H1 (cell line): ENCODE results near the gene ITGA4. TPM values are rescaled to one million over a fixed set of nuclear protein-coding genes. Genes with fewer than 3 reads are reported as not detected.

Experiments
- CTCF ChIA-PET: fragments of 300-600 bp; sonication (Branson Sonifier 250); formaldehyde crosslinking; loops from one replicate; lab custom pipeline; 2021; ENCODE audit not compliant: partially characterized antibody; lab: Charles Lee
- POLR2A ChIA-PET: fragments of 300-600 bp; sonication (Branson Sonifier 250); formaldehyde crosslinking; loops from one replicate; lab custom pipeline; 2021; ENCODE audit warnings: inconsistent platforms; ENCODE audit not compliant: partially characterized antibody; lab: Charles Lee
- DNase-seq, 2 experiments: peaks; one replicate each; pipeline versions ENCODE4 v3.0.0 to v3.0.0-alpha.2; 2010 to 2022; ENCODE audit warnings: low spot score in 2 of 2, low read depth in 1 of 2, mixed read lengths in 1 of 2
- FAIRE-seq: peaks from 2 replicates; lab custom pipeline; 2011; peaks lifted over from hg19 to GRCh38; lab: Jason Lieb, UNC
- H2AFZ ChIP-seq: 2 replicates; pipeline ENCODE4 v1.8.1; 2012; ENCODE audit warnings: low read length, inconsistent platforms
- H2AK5ac ChIP-seq: 2 replicates; pipeline ENCODE4 v1.6.1; 2013; ENCODE audit warnings: low read depth, low read length
- H2BK120ac ChIP-seq: replicated peaks from 2 replicates; pipeline ENCODE3; 2013; ENCODE audit warnings: low read depth, low read length, inconsistent platforms
- H2BK12ac ChIP-seq: 2 replicates; pipeline ENCODE4 v1.6.1; 2013; ENCODE audit warnings: low read depth, low read length
- H2BK15ac ChIP-seq: 2 replicates; pipeline ENCODE4 v1.6.1; 2013; ENCODE audit warnings: low read length
- H2BK20ac ChIP-seq: 2 replicates; pipeline ENCODE4 v1.6.1; 2013; ENCODE audit warnings: low read length
- H2BK5ac ChIP-seq: 2 replicates; pipeline ENCODE4 v1.6.1; 2013; ENCODE audit warnings: low read depth, low read length
- H3K14ac ChIP-seq: 2 replicates; pipeline ENCODE4 v1.6.1; 2013; ENCODE audit warnings: inconsistent platforms; ENCODE audit not compliant: insufficient read length
- H3K18ac ChIP-seq: 2 replicates; pipeline ENCODE4 v1.6.1; 2013; ENCODE audit warnings: low read length; ENCODE audit errors: extremely low read depth
- H3K23ac ChIP-seq: 2 replicates; pipeline ENCODE4 v1.6.1; 2013; ENCODE audit warnings: inconsistent platforms; ENCODE audit not compliant: insufficient read length
- H3K23me2 ChIP-seq: 2 replicates; pipeline ENCODE4 v1.6.1; 2013; ENCODE audit warnings: low read depth, low read length
- H3K27ac ChIP-seq: 2 replicates; pipeline ENCODE4 v1.6.1; 2011; ENCODE audit warnings: low read depth, low read length, inconsistent platforms
- H3K27me3 ChIP-seq, 4 experiments: replicated peaks in 1 of 4; 1 replicate in 1 of 4; 2 replicates in 3 of 4; pipeline versions ENCODE4 v1.6.1 to v1.8.1; 2011 to 2013; ENCODE audit warnings: low read length in 3 of 4, mild to moderate bottlenecking in 3 of 4, inconsistent platforms in 2 of 4, mixed read lengths in 2 of 4, moderate library complexity in 1 of 4; ENCODE audit not compliant: control insufficient read depth in 3 of 4, insufficient read depth in 3 of 4; ENCODE audit errors: extremely low read depth in 1 of 4
- H3K36me3 ChIP-seq, 4 experiments: 2 replicates each; pipeline versions ENCODE4 v1.6.1 to v1.8.1; 2011 to 2013; ENCODE audit warnings: mild to moderate bottlenecking in 4 of 4, low read length in 3 of 4, moderate library complexity in 2 of 4, control low read depth in 1 of 4, inconsistent platforms in 1 of 4; ENCODE audit not compliant: insufficient read depth in 4 of 4, control insufficient read depth in 2 of 4
- H3K4ac ChIP-seq: replicated peaks from 2 replicates; pipeline ENCODE3; 2013; ENCODE audit warnings: low read length, low read depth, mixed read lengths, inconsistent platforms; ENCODE audit not compliant: insufficient read length
- H3K4me1 ChIP-seq, 4 experiments: replicated peaks in 1 of 4; 1 replicate in 1 of 4; 2 replicates in 3 of 4; pipeline versions ENCODE4 v1.6.1 to v1.8.1; 2011 to 2013; ENCODE audit warnings: low read length in 3 of 4, inconsistent platforms in 2 of 4, mixed read lengths in 1 of 4; ENCODE audit not compliant: insufficient read depth in 4 of 4, control insufficient read depth in 3 of 4
- H3K4me2 ChIP-seq, 2 experiments: 2 replicates each; pipeline versions ENCODE4 v1.6.1 to v1.8.1; 2011 to 2013; ENCODE audit warnings: low read depth in 2 of 2, low read length in 2 of 2, control low read depth in 1 of 2, inconsistent platforms in 1 of 2, mild to moderate bottlenecking in 1 of 2; ENCODE audit not compliant: insufficient read depth in 1 of 2
- H3K4me3 ChIP-seq, 4 experiments: fragments of 200-600, 300-600 bp in 1 of 4; sonication (generic), shearing (Covaris generic), sonication (Bioruptor Twin) in 1 of 4; 2 replicates each; pipeline versions ENCODE4 v1.5.1 to v1.8.1; 2011 to 2016; ENCODE audit warnings: low read length in 4 of 4, low read depth in 3 of 4, control low read depth in 2 of 4, inconsistent platforms in 2 of 4, mild to moderate bottlenecking in 2 of 4, mixed read lengths in 1 of 4, moderate library complexity in 1 of 4; ENCODE audit not compliant: insufficient read depth in 2 of 4; ENCODE audit errors: extremely low read depth in 1 of 4
- H3K56ac ChIP-seq: replicated peaks from 2 replicates; pipeline ENCODE3; 2013; ENCODE audit warnings: low read depth, mild to moderate bottlenecking, mixed read lengths, low read length, inconsistent platforms; ENCODE audit not compliant: insufficient read length
- H3K79me1 ChIP-seq: 2 replicates; pipeline ENCODE4 v1.6.1; 2013; ENCODE audit warnings: low read depth, low read length, control low read depth
- H3K79me2 ChIP-seq, 2 experiments: 2 replicates each; pipeline versions ENCODE4 v1.6.1 to v1.8.1; 2012 to 2013; ENCODE audit warnings: low read length in 2 of 2, mild to moderate bottlenecking in 2 of 2, inconsistent platforms in 1 of 2; ENCODE audit not compliant: insufficient read depth in 2 of 2, control insufficient read depth in 1 of 2
- H3K9ac ChIP-seq, 4 experiments: replicated peaks in 1 of 4; 1 replicate in 1 of 4; 2 replicates in 3 of 4; pipeline versions ENCODE4 v1.6.1 to v1.8.1; 2011 to 2013; ENCODE audit warnings: low read depth in 3 of 4, low read length in 3 of 4, control low read depth in 2 of 4, mild to moderate bottlenecking in 2 of 4, moderate library complexity in 2 of 4, inconsistent platforms in 1 of 4; ENCODE audit errors: extremely low read depth in 1 of 4
- H3K9me3 ChIP-seq, 2 experiments: 2 replicates each; pipeline versions ENCODE4 v1.6.1 to v1.8.1; 2012 to 2013; ENCODE audit warnings: mild to moderate bottlenecking in 2 of 2, moderate library complexity in 2 of 2, control low read depth in 1 of 2, inconsistent platforms in 1 of 2, low read depth in 1 of 2, low read length in 1 of 2, mixed read lengths in 1 of 2; ENCODE audit not compliant: insufficient read depth in 2 of 2
- H4K20me1 ChIP-seq, 2 experiments: replicated peaks in 1 of 2; 2 replicates each; pipeline versions ENCODE3 to v1.8.1; 2011 to 2013; ENCODE audit warnings: inconsistent platforms in 2 of 2, low read length in 2 of 2, mild to moderate bottlenecking in 1 of 2; ENCODE audit not compliant: insufficient read depth in 2 of 2, control insufficient read depth in 1 of 2
- H4K5ac ChIP-seq: 2 replicates; pipeline ENCODE4 v1.6.1; 2013; ENCODE audit warnings: low read length, low read depth, mixed read lengths, inconsistent platforms; ENCODE audit not compliant: insufficient read length
- H4K8ac ChIP-seq: 2 replicates; pipeline ENCODE4 v1.8.0; 2013; ENCODE audit warnings: mild to moderate bottlenecking, moderate library complexity, low read length, inconsistent platforms; ENCODE audit not compliant: insufficient read depth; ENCODE audit errors: extremely low read depth
- H4K91ac ChIP-seq: replicated peaks from 2 replicates; pipeline ENCODE3; 2013; ENCODE audit warnings: low read length, mixed read lengths, inconsistent platforms; ENCODE audit not compliant: insufficient read length
- CBX5 ChIP-seq: fragments of 300-800, 300-1000 bp; sonication (generic); IDR thresholded peaks from 2 replicates; pipeline ENCODE4 v1.7.1; 2016; ENCODE audit warnings: antibody characterized with exemption, low read length, low read depth
- CBX8 ChIP-seq: fragments of 300-800, 300-1000 bp; sonication (generic); IDR thresholded peaks from 2 replicates; pipeline ENCODE4 v1.7.1; 2016; ENCODE audit warnings: low read depth, low read length, borderline replicate concordance
- CHD1 ChIP-seq: IDR thresholded peaks from 2 replicates; pipeline ENCODE4 v1.6.1; 2012; ENCODE audit warnings: low read depth, low read length, improper control_type of control experiment
- CREB1 ChIP-seq: IDR thresholded peaks from 2 replicates; pipeline ENCODE4 v1.6.1; 2012; ENCODE audit warnings: inconsistent platforms
- EZH2 ChIP-seq: fragments of 200-600 bp; sonication (generic); IDR thresholded peaks from 2 replicates; pipeline ENCODE4 v1.7.1; 2012; ENCODE audit warnings: low read depth, mild to moderate bottlenecking, moderate library complexity, low read length, inconsistent platforms; ENCODE audit not compliant: severe bottlenecking
- MAFK ChIP-seq: IDR thresholded peaks from 2 replicates; pipeline ENCODE4 v1.6.1; 2012; ENCODE audit warnings: low read depth, mild to moderate bottlenecking, improper control_type of control experiment, low read length
- RFX5 ChIP-seq: IDR thresholded peaks from 2 replicates; pipeline ENCODE4 v1.6.1; 2011; ENCODE audit warnings: low read depth, low read length, improper control_type of control experiment, borderline replicate concordance
- SAP30 ChIP-seq: fragments of 300-600 bp; sonication (generic); IDR thresholded peaks from 2 replicates; pipeline ENCODE4 v1.7.1; 2012; ENCODE audit warnings: low read length, moderate library complexity, mild to moderate bottlenecking, inconsistent platforms; ENCODE audit not compliant: insufficient read depth, insufficient replicate concordance
- SP2 ChIP-seq: IDR thresholded peaks from 2 replicates; pipeline ENCODE4 v1.6.1; 2012; ENCODE audit warnings: mild to moderate bottlenecking, low read length, inconsistent platforms
- SP4 ChIP-seq: IDR thresholded peaks from 2 replicates; pipeline ENCODE4 v1.6.1; 2012; ENCODE audit warnings: low read length, inconsistent platforms
- TAF1 ChIP-seq: IDR thresholded peaks from 2 replicates; pipeline ENCODE4 v1.6.1; 2011; ENCODE audit warnings: mild to moderate bottlenecking, low read depth, low read length
- TAF7 ChIP-seq: optimal IDR thresholded peaks from 2 replicates; pipeline ENCODE3; 2011; ENCODE audit warnings: low read depth, mild to moderate bottlenecking, inconsistent platforms, low read length, moderate library complexity, borderline replicate concordance
- ZNF274 ChIP-seq: IDR thresholded peaks from 2 replicates; pipeline ENCODE4 v1.7.0; 2012; ENCODE audit warnings: low read length, borderline replicate concordance; ENCODE audit errors: extremely low read depth
- WGBS, 2 experiments: shearing (Covaris generic) in 1 of 2; methylation state at CpG; one replicate each; pipeline versions ENCODE4 v1.1.6 to v1.1.7; 2013 to 2015; ENCODE audit warnings: low lambda C conversion rate in 2 of 2, mixed read lengths in 2 of 2, inconsistent platforms in 1 of 2, low coverage in 1 of 2, missing lambda C conversion rate in 1 of 2; ENCODE audit not compliant: insufficient replicate concordance in 2 of 2, insufficient coverage in 1 of 2, insufficient read length in 1 of 2; ENCODE audit errors: extremely low coverage in 1 of 2, missing lambda C conversion rate in 1 of 2; 5-methylcytosine and 5-hydroxymethylcytosine counted together
- polyA plus RNA-seq, 7 experiments: library from polyadenylated mRNA; depleted of rRNA in 3 of 7; stranded (reverse) in 5 of 7; unstranded in 2 of 7; fragments of >200 nt in 5 of 7; fragments of 200-250 nt in 2 of 7; gene quantifications; 1 replicate in 5 of 7; 2 replicates in 1 of 7; 4 replicates in 1 of 7; pipeline versions ENCODE4 v1.2.1 to v1.2.3, GENCODE V29; 2011 to 2013; ENCODE audit warnings: missing spikeins in 2 of 7, mixed read lengths in 2 of 7
- total RNA-seq: library from RNA; stranded (reverse); fragmentation: NEBNext Ultra II Directional; extraction: Animal tissue kit (Norgen Biotek cat#: 25700); gene quantifications from 2 replicates; pipeline ENCODE4 v1.2.1, GENCODE V29; 2021

Gene ITGA4
- total and polyA plus RNA-seq, 2 of the 8 experiments (the other 6 are each of a cell fraction or from before 2014, with no cell fraction given) = 0.60 to 2.1 TPM

DNA sequence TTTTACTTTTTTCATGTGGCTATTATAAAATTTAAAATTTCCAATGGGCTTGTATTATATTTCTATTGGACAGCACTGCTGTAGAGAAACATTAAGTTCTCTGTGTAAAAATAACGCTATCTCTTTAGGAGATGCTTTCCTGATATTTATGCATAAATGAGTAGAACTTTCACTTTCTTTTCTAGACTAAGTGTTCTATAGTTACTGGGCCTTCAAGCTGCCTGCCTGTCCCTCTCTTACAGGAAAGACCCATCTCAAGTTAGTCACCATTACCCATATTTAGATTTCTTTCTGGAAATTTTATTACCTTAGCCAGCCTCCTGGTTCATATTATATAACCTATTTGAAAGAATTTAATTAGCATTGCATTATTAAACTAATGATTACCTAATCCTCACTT lies 4.8 kb downstream of the ITGA4 start:
- POLR2A ChIA-PET = no interaction called here
- no peak overlapping the region for H3K56ac ChIP-seq

More for the DNA sequence above, 4.8 kb downstream of the ITGA4 start:
- Histone ChIP-seq H4K8ac (no peak overlapping the region), H2BK120ac (no peak overlapping the region), H3K79me2 (no peaks in the 10 kb centered on the region), H3K27ac (no peak overlapping the region), H2AFZ (no peak overlapping the region), H3K23ac (no peak overlapping the region), H3K23me2 (peaks cover 8% of the 10 kb centered on the region), H3K27me3 (peaks cover 14 to 26% (median 21%) of the 10 kb centered on the region in 4 experiments), H3K14ac (no peak overlapping the region), H3K4me3 (no peak overlapping the region), H2BK12ac (no peak overlapping the region), H4K5ac (no peak overlapping the region), H3K4me1 (no peaks in the 10 kb centered on the region; a peak in 1 of 7 replicates), H2BK15ac (no peak overlapping the region), H3K4ac (no peak overlapping the region), H2BK20ac (no peak overlapping the region), H3K18ac (no peak overlapping the region), H4K91ac (no peak overlapping the region), H3K9ac (no peak overlapping the region), H3K36me3 (no peaks in the 10 kb centered on the region), H3K9me3 (no peaks in the 10 kb centered on the region), H4K20me1 (no peaks in the 10 kb centered on the region), H3K79me1 (no peaks in the 10 kb centered on the region), H3K4me2 (no peak overlapping the region), H2AK5ac (no peak overlapping the region), H2BK5ac (no peak overlapping the region)
- FAIRE-seq = no peak
- TF ChIP-seq TAF1 = no peak
- TF ChIP-seq TAF7 = no peak
- no peak for TF ChIP-seq CBX8
- TF ChIP-seq SP2 = no peak
- no peak for TF ChIP-seq ZNF274
- no peak for TF ChIP-seq SP4
- no peak for TF ChIP-seq RFX5
- no peak for TF ChIP-seq CBX5
- TF ChIP-seq MAFK = no peak
- TF ChIP-seq EZH2 = no peak
- TF ChIP-seq CHD1 = no peak
- no peak for TF ChIP-seq CREB1
- TF ChIP-seq SAP30 = no peak
- CTCF ChIA-PET = interaction anchor here (0.6 kb wide), 1 partner anchor 351 kb away, joined by 3 read pairs; no protein-coding TSS in a partner anchor
- no peak for DNase-seq
- 88% methylated on average over 1 of the region's 1 CpG; no CpG with 5 or more reads in 1 of the 2 experiments for whole genome bisulfite sequencing, 2 experiments
